Rectal smooth muscle tissue (tissue), 1 donor: ENCODE data around the gene LONRF2.

ENCODE experiments used
- H3K27ac ChIP-seq: one replicate; pipeline ENCODE4 v1.7.0; 2013; ENCODE audit warnings: low read depth, low read length, inconsistent platforms
- H3K27me3 ChIP-seq: one replicate; pipeline ENCODE4 v1.7.0; 2013; ENCODE audit warnings: low read length; ENCODE audit not compliant: control insufficient read depth, insufficient read depth
- H3K36me3 ChIP-seq: one replicate; pipeline ENCODE4 v1.7.0; 2013; ENCODE audit warnings: low read length; ENCODE audit not compliant: control insufficient read depth, insufficient read depth
- H3K4me1 ChIP-seq: one replicate; pipeline ENCODE4 v1.7.0; 2013; ENCODE audit warnings: low read length; ENCODE audit not compliant: control insufficient read depth, insufficient read depth
- H3K4me3 ChIP-seq: one replicate; pipeline ENCODE4 v1.7.0; 2013; ENCODE audit warnings: low read length
- H3K9ac ChIP-seq: one replicate; pipeline ENCODE4 v1.7.0; 2013; ENCODE audit warnings: low read length

LONRF2 gene

GRCh38 chr2:100279586-100280534 lies 42.4 kb downstream of the LONRF2 start:
- Histone ChIP-seq H3K9ac (no peak overlapping the region), H3K4me3 (no peak overlapping the region), H3K36me3 (no peaks in the 10 kb centered on the region), H3K27me3 (no peaks in the 10 kb centered on the region), H3K4me1 (no peaks in the 10 kb centered on the region), H3K27ac (no peak overlapping the region)

DNA sequence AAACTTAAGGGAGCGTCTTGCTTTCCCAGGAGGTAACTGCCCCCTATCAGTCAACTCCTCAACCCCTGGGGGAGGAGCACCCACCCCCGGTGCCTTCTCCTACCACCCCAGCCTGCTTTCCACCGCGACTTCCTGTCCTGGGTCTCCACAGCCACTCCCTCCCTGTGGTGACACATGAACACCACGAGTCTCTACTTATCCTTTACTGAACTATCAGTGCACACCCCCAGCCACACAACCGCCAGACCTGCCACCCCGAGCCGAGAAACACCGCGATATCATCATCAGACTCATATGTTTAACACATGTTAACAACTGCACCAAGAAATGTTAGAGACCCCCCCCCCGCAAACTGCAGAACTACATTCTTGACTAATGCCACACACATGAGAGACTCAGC lies 43.3 kb downstream of the LONRF2 start:
- Histone ChIP-seq H3K36me3 (no peaks in the 10 kb centered on the region), H3K9ac (no peak overlapping the region), H3K27me3 (no peaks in the 10 kb centered on the region), H3K4me3 (no peak overlapping the region), H3K4me1 (no peaks in the 10 kb centered on the region), H3K27ac (no peak overlapping the region)

- Histone ChIP-seq H3K4me3 (no peak overlapping the region), H3K27ac (no peak overlapping the region), H3K4me1 (no peaks in the 10 kb centered on the region), H3K36me3 (no peaks in the 10 kb centered on the region), H3K9ac (no peak overlapping the region), H3K27me3 (no peaks in the 10 kb centered on the region)
These were observed 43.8 kb downstream of the LONRF2 start for GRCh38 chr2:100278501-100278900.

DNA sequence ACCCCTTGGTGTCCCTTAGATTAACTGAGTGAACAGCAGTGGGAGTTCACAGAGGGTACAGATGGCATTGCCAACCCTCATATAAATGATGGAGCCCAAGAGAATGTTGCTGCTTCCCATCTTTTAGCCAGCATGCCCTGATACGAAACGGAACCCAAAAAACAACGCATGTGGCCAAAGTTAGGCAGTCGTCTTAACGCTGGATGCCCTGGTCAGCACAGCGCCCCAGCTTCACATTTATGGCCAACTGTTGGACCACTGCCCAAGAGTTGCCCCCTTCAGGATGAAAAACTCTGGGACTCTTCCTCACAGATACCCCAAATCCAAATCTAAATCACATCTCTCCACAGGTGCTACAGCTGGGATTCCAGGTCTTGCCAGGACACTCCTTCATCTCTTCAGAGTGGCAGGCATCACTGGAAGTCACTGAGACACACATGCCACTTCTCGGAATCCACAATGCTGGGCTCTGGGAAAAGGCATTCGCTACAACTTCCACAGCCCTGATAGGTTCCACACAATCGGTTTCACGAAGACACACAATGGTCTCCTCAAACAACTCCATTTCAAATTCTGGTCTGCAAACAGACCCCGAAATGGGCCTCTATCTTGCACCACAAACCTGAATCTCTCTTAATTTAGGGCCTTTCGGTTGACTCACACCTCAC lies 44.6 kb downstream of the LONRF2 start:
- no peak overlapping the region for H3K4me3 ChIP-seq
- H3K4me1 ChIP-seq, result no peaks in the 10 kb centered on the region
- H3K36me3 ChIP-seq, result no peaks in the 10 kb centered on the region
- no peaks in the 10 kb centered on the region for H3K27me3 ChIP-seq
- H3K27ac ChIP-seq, result no peak overlapping the region
- H3K9ac ChIP-seq, result no peak overlapping the region

DNA sequence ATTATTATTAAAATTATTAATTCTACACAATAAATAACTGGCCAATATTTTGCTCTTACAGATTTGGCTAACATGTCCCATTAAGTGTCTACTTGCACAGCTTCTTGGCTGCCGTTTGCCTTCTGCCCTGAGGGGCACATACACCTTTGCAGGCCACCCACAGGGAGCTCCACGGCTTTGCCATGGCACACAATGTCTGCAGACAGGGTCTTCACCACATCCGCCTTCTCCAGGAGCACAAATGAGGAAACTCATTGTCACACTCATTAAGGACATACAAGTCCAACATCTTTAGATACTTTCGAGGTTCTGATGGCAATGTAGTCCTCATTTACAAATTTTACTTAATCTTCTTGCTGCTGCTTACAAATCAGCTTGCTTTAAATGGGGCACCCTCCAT lies 45.6 kb downstream of the LONRF2 start:
- no peak overlapping the region for H3K27ac ChIP-seq
- no peak overlapping the region for H3K9ac ChIP-seq
- H3K27me3 ChIP-seq, result no peaks in the 10 kb centered on the region
- H3K4me1 ChIP-seq, result no peaks in the 10 kb centered on the region
- no peaks in the 10 kb centered on the region for H3K36me3 ChIP-seq
- H3K4me3 ChIP-seq, result no peak overlapping the region

DNA sequence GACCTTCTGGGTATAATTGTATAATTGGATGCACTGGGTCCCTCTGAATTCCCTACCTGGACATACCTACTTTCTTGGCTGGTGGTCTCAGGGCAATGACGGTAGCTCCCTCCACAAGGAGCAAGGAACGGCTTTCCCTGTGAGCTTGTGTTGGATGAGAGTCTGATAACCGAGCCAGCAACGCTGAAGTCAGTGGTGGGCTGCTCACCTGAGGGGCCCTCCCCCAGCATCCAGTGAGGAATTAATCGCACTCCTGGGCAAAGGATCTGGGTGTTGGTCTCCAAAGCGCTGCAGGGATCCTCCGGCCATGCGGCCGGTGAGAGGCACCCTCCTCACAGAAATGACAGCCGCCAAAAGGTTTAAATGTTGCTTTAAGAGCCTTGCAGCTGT lies 47.1 kb downstream of the LONRF2 start:
- Histone ChIP-seq H3K27me3 (no peaks in the 10 kb centered on the region), H3K4me1 (no peaks in the 10 kb centered on the region), H3K9ac (no peak overlapping the region), H3K36me3 (no peaks in the 10 kb centered on the region), H3K4me3 (no peak overlapping the region), H3K27ac (no peak overlapping the region)

DNA sequence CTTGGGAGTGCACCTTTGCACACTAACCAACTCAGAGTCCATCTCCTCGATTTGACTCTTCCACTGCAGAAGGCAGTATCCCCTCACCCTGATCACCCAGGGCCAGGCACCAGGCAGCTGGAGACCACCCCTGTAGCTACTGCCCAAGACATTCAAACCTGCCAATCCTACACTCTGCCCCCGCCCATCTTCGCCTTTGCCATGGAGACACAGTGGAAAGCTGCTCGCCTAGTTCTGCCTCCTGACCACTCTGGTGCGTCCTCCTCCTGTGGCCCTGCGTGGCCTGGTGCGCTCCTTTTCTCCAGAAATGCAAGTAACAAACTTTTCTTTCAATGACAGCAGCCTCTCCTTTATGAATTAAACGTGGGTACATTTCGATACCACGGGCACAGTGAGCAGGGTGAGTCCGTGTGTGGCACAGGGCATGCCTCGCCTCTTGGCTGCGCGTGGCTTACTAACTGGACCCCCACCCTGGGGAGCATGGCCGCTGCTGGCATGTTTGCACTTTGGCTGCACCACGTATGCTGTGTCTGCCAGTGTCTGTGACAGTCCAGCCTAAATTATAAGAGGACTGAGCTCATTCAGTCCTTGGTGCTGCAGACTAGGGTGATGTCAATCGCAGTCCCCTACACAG lies 47.6 kb downstream of the LONRF2 start:
- Histone ChIP-seq H3K4me3 (no peak overlapping the region), H3K4me1 (no peaks in the 10 kb centered on the region), H3K27me3 (no peaks in the 10 kb centered on the region), H3K36me3 (no peaks in the 10 kb centered on the region), H3K9ac (no peak overlapping the region), H3K27ac (no peak overlapping the region)

DNA sequence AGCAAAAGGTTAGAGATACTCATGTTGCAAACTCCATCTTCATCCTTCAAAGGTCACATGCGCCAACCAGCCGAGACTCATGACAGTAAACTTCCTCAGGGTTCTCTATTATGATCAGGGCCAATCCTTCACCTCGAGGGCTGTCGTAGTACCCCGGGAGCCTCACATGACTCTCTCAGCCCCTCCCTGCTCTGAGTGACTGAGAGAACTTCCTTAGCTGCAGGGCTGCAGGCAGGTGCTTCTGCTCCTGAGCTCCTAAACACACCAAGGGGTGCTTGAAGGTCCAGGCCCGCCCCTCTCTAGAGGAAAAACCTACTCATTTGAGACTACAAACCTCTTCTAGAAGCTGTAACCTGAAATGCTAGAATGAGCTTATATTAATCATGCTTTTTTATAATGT lies 48.2 kb downstream of the LONRF2 start:
- Histone ChIP-seq H3K4me3 (no peak overlapping the region), H3K27ac (no peak overlapping the region), H3K4me1 (no peaks in the 10 kb centered on the region), H3K36me3 (no peaks in the 10 kb centered on the region), H3K27me3 (no peaks in the 10 kb centered on the region), H3K9ac (no peak overlapping the region)

DNA sequence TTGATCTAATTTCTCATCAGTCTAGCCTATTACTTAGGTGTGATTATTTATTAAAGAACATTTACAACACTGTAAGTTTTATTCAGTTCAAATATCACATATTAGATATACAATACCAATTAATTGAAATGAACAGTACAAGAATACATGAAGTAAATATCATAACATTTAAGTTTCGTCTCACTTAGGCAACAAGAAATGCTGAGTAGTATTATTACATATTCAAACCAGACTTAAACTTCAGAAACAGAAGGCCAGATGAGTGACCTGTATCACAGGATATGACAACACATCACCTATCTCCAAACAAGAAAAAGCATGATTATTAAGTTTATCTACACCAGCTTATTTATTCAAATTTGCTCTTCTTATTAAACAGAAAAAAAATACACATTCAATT lies 48.9 kb downstream of the LONRF2 start:
- H3K4me3 ChIP-seq, result no peak overlapping the region
- no peaks in the 10 kb centered on the region for H3K27me3 ChIP-seq
- H3K4me1 ChIP-seq, result no peaks in the 10 kb centered on the region
- peak overlapping the region; percentile 57 for H3K27ac ChIP-seq
- no peaks in the 10 kb centered on the region for H3K36me3 ChIP-seq
- no peak overlapping the region for H3K9ac ChIP-seq

DNA sequence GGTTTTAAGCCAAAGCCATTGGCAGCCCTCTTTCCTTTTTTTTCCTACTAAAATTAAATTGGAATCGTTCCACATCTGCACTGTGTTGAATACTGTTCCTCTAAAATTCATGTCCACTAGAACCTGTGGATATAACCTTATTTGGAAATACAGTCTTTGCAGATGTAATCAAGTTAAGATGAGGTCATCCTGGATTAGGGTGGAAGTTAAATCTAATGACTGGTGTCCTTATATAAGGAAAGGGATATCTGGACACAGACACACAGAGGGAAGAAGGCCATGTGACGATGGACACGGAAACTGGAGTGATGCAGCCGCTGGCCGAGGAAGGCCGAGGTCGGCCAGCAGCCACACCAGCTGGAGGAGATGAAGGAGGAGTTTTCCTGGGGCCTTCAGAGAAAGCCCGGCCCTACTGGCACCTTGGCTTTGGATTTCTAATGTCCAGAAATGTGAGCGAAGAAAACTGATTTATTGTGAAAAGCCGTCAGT lies 49.4 kb downstream of the LONRF2 start:
- peak overlapping the region; percentile 57 for H3K27ac ChIP-seq
- no peaks in the 10 kb centered on the region for H3K36me3 ChIP-seq
- H3K4me3 ChIP-seq, result no peak overlapping the region
- H3K27me3 ChIP-seq, result no peaks in the 10 kb centered on the region
- no peak overlapping the region for H3K9ac ChIP-seq
- H3K4me1 ChIP-seq, result no peaks in the 10 kb centered on the region

DNA sequence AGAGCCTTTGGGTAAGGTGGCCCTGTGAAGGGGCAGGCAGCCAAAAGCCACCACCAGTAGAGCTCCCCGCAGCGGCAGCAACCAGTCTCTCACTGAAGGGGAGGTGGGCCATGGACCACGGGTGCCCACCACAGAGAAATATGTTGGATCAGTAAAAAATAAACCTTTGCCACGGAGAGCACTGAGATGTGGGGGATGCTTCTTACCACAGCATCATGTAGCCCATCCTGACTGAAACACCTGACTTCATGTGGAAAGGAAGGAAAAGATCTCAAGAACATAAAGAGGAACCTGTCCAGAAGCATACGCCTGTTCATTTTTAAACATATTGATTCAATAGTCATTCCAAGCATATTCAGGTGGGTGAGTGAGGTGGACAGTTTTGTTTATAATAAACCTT lies 51.1 kb downstream of the LONRF2 start:
- Histone ChIP-seq H3K4me3 (no peak overlapping the region), H3K27me3 (no peaks in the 10 kb centered on the region), H3K27ac (no peak overlapping the region), H3K9ac (no peak overlapping the region), H3K4me1 (no peaks in the 10 kb centered on the region), H3K36me3 (no peaks in the 10 kb centered on the region)

DNA sequence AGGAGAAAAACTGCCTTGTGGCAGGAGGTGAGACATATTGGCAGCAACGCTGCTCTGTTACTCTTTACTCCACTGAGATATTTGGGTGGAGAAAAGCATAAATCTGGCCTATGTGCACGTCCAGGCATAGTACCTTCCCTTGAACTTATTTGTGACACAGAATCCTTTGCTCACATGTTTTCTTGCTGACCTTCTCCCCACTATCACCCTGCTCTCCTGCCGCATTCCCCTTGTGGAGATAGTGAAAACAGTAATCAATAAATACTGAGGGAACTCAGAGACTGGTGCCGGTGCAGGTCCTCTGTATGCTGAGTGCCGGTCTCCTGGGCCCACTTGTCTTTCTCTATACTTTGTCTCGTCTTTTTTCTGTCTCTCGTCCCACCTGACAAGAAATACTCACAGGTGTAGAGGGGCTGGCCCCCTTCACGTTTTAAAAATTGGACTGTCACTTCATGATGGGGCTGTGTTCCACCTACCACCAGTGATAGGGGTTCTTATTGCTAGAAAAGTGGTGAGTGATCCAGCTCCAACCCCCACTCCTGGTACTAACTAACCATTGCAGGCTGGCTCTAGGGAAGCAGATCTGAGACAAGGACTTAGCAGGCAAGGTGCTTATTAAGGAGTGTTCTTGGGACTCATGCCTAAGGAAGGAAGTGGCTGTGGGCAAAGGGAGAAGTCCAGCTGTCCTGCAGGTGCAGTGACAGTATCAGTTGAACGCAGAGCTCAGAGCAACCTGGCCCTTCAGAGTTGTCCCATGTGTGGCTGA lies 51.7 kb downstream of the LONRF2 start:
- H3K9ac ChIP-seq, result no peak overlapping the region
- H3K27ac ChIP-seq, result no peak overlapping the region
- H3K27me3 ChIP-seq, result no peaks in the 10 kb centered on the region
- H3K4me3 ChIP-seq, result no peak overlapping the region
- H3K36me3 ChIP-seq, result no peaks in the 10 kb centered on the region
- no peaks in the 10 kb centered on the region for H3K4me1 ChIP-seq
